ENCODE data around the gene ARIH2. TPM values are rescaled to one million over a fixed set of nuclear protein-coding genes. Genes with fewer than 3 reads are reported as not detected.
A peak's percentile ranks its signal among the peaks of the same experiment; 100 is the strongest.

Gene ARIH2
- total and polyA plus RNA-seq, 9 of the 15 experiments (the other 6 are each of a cell fraction or from before 2014, with no cell fraction given): 27.0 to 120 (median 108) TPM

DNA sequence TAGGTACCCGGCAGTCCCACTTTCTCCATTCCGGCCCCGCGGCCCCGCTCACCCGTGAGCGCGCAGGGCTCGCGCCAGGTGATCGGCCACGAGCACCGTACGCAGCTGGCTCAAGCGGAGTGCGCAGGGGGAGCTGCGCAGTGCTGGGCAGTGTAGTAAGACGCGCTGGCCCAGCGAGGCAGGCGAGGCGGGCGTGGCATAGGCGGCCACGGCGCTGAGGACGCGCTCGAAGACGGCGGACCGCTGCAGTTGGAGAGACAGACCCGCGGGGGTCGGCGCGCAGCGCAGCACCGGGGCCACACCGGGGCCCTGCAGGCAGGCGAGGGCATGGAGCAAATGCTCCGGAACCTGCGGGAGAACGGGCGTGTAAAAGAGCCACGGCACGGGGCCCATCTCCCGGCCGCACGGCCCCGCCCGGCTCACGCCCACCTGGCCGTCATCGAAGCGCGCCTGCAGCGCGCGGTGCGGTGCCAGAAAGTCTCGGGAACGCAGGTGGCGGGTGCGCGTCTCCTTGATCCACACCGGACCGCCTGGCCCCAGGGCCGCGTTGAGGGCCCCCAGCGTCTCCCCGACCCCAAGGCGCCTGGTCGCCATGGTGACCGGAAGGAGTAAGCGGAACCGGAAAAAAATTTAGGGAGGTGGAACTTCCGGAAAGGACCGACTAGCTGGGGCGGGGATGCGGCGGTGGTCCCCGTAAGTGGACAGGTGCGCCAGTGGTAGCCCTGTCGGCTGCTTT, 99.5 kb downstream of the ARIH2 start, which contains the start of gene DALRD3 (continued):
- TF ChIP-seq NR1H2 (CRISPR knock-in tag; IDR thresholded peaks at IDR 0.05): no peak
- TF ChIP-seq, protein P1, sequence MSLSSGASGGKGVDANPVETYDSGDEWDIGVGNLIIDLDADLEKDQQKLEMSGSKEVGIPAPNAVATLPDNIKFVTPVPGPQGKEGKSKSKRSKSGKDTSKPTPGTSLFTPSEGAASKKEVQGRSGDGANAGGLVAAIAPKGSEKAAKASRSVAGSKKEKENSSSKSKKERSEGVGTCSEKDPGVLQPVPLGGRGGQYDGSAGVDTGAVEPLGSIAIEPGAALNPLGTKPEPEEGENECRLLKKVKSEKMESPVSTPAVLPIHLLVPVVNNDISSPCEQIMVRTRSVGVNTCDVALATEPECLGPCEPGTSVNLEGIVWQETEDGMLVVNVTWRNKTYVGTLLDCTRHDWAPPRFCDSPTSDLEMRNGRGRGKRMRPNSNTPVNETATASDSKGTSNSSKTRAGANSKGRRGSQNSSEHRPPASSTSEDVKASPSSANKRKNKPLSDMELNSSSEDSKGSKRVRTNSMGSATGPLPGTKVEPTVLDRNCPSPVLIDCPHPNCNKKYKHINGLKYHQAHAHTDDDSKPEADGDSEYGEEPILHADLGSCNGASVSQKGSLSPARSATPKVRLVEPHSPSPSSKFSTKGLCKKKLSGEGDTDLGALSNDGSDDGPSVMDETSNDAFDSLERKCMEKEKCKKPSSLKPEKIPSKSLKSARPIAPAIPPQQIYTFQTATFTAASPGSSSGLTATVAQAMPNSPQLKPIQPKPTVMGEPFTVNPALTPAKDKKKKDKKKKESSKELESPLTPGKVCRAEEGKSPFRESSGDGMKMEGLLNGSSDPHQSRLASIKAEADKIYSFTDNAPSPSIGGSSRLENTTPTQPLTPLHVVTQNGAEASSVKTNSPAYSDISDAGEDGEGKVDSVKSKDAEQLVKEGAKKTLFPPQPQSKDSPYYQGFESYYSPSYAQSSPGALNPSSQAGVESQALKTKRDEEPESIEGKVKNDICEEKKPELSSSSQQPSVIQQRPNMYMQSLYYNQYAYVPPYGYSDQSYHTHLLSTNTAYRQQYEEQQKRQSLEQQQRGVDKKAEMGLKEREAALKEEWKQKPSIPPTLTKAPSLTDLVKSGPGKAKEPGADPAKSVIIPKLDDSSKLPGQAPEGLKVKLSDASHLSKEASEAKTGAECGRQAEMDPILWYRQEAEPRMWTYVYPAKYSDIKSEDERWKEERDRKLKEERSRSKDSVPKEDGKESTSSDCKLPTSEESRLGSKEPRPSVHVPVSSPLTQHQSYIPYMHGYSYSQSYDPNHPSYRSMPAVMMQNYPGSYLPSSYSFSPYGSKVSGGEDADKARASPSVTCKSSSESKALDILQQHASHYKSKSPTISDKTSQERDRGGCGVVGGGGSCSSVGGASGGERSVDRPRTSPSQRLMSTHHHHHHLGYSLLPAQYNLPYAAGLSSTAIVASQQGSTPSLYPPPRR (CRISPR knock-in tag; IDR thresholded peaks at IDR 0.05; ENCODE audit: borderline replicate concordance): no peak
- no peak for TF ChIP-seq ILF3 (IDR thresholded peaks at IDR 0.05; ENCODE audit: borderline replicate concordance)
- TF ChIP-seq PRPF4 (IDR thresholded peaks at IDR 0.05; ENCODE audit: insufficient read depth, low read depth, low read length, poor library complexity, severe bottlenecking): no peak
- TF ChIP-seq ZBTB1 (CRISPR knock-in tag; IDR thresholded peaks at IDR 0.05; ENCODE audit: borderline replicate concordance, low read depth): no peak
- TF ChIP-seq PTRF (tag; IDR thresholded peaks at IDR 0.05): no peak
- no peak for TF ChIP-seq HNRNPH1 (optimal IDR thresholded peaks at IDR 0.05; ENCODE audit: low read depth, low read length)
- TF ChIP-seq RBFOX2 (IDR thresholded peaks at IDR 0.05; ENCODE audit: low read depth, low read length): peak; percentile 66
- TF ChIP-seq, protein P2, sequence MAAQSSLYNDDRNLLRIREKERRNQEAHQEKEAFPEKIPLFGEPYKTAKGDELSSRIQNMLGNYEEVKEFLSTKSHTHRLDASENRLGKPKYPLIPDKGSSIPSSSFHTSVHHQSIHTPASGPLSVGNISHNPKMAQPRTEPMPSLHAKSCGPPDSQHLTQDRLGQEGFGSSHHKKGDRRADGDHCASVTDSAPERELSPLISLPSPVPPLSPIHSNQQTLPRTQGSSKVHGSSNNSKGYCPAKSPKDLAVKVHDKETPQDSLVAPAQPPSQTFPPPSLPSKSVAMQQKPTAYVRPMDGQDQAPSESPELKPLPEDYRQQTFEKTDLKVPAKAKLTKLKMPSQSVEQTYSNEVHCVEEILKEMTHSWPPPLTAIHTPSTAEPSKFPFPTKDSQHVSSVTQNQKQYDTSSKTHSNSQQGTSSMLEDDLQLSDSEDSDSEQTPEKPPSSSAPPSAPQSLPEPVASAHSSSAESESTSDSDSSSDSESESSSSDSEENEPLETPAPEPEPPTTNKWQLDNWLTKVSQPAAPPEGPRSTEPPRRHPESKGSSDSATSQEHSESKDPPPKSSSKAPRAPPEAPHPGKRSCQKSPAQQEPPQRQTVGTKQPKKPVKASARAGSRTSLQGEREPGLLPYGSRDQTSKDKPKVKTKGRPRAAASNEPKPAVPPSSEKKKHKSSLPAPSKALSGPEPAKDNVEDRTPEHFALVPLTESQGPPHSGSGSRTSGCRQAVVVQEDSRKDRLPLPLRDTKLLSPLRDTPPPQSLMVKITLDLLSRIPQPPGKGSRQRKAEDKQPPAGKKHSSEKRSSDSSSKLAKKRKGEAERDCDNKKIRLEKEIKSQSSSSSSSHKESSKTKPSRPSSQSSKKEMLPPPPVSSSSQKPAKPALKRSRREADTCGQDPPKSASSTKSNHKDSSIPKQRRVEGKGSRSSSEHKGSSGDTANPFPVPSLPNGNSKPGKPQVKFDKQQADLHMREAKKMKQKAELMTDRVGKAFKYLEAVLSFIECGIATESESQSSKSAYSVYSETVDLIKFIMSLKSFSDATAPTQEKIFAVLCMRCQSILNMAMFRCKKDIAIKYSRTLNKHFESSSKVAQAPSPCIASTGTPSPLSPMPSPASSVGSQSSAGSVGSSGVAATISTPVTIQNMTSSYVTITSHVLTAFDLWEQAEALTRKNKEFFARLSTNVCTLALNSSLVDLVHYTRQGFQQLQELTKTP (IDR thresholded peaks at IDR 0.05; ENCODE audit: low read depth in 1 of 2, partially characterized antibody in 2 of 2): no peak
- no peak for TF ChIP-seq ZNF133 (CRISPR knock-in tag; IDR thresholded peaks at IDR 0.05)
- TF ChIP-seq YBX1 (IDR thresholded peaks at IDR 0.05): no peak
- no peak for TF ChIP-seq MEF2D (tag; conservative IDR thresholded peaks at IDR 0.05; ENCODE audit: low read depth)
- TF ChIP-seq PURB (CRISPR knock-in tag; IDR thresholded peaks at IDR 0.05; ENCODE audit: low read depth): no peak
- TF ChIP-seq, protein P3, sequence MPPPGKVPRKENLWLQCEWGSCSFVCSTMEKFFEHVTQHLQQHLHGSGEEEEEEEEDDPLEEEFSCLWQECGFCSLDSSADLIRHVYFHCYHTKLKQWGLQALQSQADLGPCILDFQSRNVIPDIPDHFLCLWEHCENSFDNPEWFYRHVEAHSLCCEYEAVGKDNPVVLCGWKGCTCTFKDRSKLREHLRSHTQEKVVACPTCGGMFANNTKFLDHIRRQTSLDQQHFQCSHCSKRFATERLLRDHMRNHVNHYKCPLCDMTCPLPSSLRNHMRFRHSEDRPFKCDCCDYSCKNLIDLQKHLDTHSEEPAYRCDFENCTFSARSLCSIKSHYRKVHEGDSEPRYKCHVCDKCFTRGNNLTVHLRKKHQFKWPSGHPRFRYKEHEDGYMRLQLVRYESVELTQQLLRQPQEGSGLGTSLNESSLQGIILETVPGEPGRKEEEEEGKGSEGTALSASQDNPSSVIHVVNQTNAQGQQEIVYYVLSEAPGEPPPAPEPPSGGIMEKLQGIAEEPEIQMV (tag; conservative IDR thresholded peaks at IDR 0.05; ENCODE audit: low read depth): no peak
- no peak for TF ChIP-seq JUN (IDR thresholded peaks at IDR 0.05; ENCODE audit: borderline replicate concordance, low read depth, low read length)
- TF ChIP-seq JUN (CRISPR knock-in tag; IDR thresholded peaks at IDR 0.05; ENCODE audit: borderline replicate concordance): no peak
- peak; percentile 94; the same call in 1 of the 2 replicates for TF ChIP-seq POLR2AphosphoS2 (IDR thresholded peaks at IDR 0.05; ENCODE audit: low read length)
